Liver (tissue), 2 donors: ENCODE results near the gene RGS21.

Source experiments
- EGR1 ChIP-seq, 2 donors: IDR thresholded peaks; 2 replicates each; pipeline ENCODE4 v1.6.1; 2016 to 2018; ENCODE audit warnings: antibody characterized with exemption in 2 of 2, low read depth in 2 of 2
- FOXA2 ChIP-seq: IDR thresholded peaks from 2 replicates; pipeline ENCODE4 v1.6.1; 2016; ENCODE audit warnings: antibody characterized with exemption
- donor health status: healthy.

DNA sequence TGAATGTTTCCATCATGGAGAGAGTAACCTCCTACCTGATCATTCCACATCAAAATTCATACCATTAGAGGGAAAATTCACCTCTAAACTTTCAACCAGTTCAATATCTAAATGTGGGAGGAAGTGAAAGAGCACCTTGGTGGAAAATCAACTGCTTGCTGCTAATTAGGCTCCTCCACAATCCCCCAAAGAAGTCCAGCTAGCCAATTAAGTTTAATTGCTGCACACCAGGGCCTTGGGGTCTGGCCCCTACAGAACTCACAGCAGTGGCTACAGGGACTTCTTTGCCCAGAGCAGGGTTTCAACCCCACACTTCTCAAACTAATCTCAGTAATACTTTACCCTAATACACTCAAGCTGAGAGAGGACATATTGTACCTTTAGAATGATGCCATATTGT lies 62.1 kb downstream of the RGS21 start:
- TF ChIP-seq EGR1 (IDR thresholded peaks at IDR 0.05; ENCODE audit: low read depth in 2 of 2) (no peak), FOXA2 (no peak)
